CD4-positive, alpha-beta T cell treated with Interleukin-1 beta for 1 hour (primary cell): ENCODE results near the gene ESRRA.

Source experiments
- DNase-seq, 2 donors: peaks; one replicate each; pipeline ENCODE4 v3.0.0-alpha.2; 2020 to 2022

The ESRRA gene

DNA sequence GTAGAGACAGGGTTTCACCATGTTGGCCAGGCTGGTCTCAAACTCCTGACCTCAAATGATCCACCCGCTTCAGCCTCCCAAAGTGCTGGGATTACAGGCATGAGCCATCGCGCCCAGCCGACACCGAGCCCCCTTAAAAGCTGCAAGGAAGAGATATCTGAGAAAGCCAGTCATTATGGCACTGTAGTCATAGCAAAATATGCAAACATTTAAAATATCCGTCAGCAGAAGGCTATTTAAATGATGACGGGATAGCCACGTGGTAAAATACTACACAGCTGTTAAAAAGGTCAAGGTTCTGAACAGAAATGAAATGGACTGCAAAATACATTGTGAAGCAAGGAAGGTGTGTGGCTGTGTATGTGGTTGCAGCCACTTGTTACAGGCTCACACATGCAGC, 28.2 kb downstream of the ESRRA start:
- DNase-seq = no peak

DNA sequence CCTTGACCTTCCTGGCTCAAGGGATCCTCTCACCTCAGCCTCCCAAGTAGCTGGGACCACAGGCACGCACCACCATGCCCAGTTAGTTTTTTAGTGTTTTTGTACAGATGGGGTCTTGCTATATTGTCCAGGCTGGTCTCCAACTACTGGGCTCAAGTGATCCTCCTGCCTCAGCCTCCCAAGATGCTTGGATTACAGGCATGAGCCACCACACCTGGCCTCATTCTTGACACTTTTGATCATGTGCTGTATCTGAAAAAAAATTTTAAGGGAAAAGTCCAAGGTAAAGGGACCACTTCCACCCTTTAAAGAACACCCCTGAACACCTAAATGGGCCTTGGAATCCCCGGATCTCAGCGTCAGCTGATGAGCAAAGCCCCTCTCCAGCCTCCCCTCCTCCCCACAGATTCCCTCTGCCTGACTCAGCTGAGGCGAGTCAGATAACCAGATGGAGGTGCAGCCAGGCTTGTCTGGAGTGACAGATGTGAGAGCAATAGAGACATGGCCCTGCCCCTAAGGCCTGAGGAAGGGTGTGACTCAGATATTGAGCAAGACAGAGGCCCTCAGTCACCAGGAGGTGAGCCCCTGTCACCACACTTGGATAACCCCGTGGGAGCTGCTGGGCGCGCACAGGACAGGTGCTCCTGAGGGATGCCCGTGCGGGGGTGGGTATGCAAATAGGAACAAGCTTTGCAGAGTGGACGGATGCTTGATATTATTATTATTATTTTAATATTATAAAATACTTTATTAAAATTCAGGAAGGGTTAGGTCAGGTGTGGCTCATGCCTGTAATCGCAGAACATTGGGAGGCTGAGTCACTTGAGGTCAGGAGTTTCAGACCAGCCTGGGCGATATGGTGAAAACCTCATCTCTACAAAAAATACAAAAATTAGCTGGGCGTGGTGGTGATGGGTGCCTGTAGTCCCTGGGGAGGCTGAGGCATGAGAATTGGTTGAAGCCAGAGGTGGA, 29.7 kb downstream of the ESRRA start:
- DNase-seq = peak in 1 of 2 donors; percentile 75

DNA sequence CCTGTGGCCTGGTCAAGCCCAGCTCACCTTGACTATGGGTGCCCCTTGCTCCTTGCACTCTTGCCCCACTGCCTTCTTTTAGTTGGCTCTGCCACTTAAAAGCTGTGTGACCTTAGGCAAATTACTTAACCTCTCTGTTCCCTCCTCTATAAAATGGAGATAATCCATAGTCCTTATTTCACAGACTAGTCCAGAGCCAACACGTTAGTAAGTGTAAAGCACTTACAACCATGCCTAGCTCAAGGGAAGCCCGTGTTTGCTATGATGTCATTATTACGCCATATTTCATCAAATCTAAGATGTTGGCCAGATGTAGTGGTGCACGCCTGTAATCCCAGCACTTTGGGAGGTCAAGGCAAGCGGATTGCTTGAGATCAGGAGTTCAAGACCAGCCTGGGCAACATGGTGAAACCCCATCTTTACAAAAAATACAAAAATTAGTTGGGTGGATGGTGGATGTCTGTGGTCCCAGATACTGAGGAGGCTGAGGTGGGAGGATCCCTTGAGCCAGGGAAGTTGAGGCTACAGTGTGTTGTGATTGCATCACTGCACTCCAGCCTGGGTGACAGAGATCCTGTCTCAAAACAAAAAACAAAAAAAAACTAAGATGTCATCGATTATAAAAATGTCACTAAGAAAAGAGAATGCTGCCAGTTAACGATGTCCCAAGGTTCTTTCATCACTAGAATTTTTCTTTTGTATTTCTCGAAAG, 32.4 kb downstream of the ESRRA start:
- no peak for DNase-seq

- DNase-seq = no peak
Measured at GRCh38 chr11:64338716-64339115, 33.4 kb downstream of the ESRRA start.

GRCh38 chr11:64339286-64339685, 34.0 kb downstream of the ESRRA start:
- DNase-seq = no peak

DNA sequence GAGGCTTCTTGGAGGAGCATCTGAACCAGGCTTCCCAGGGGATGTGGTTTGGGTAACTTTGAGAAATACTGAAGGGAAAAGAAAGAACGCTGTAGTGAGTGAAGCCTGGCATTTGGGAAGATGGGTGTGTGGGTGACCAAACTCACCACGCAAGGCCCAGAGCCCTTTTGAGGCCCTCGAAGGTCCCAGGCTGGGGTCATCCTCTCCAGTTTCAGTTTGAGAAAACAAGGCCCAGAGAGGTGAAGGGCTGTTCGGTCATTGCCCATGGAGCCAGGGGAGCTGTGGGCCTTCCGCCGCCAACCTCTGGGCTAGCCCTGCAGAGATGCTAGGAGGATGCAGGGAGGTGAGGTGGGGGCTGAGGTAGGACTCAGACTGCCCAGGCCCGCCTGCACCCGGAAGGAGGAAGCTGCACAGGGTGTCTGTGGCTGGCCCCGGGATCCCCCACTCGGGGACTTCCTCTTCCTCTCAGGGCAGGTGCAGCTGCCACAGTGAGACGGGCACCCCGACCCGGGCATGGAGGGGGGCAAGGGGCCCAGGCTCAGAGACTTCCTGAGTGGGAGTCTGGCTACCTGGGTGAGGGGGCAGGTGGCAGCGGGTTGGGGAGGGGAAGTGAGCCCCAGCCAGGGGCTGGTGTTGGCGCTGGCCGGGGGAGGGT, 34.6 kb downstream of the ESRRA start, which contains the start of gene CCDC88B:
TSS of gene CCDC88B (plus strand) at position 451 of the 655 bp plus-strand sequence. CDS start at position 514, 63 bp downstream.
- DNase-seq = peak; percentile 91 to 94

- DNase-seq = peak; percentile 77 to 80
Measured at GRCh38 chr11:64340671-64341335, 35.5 kb downstream of the ESRRA start.

- no peak for DNase-seq
Measured at GRCh38 chr11:64341429-64341828, 36.1 kb downstream of the ESRRA start.

GRCh38 chr11:64341851-64342791, 36.8 kb downstream of the ESRRA start:
- DNase-seq = peak; percentile 90 to 92

DNA sequence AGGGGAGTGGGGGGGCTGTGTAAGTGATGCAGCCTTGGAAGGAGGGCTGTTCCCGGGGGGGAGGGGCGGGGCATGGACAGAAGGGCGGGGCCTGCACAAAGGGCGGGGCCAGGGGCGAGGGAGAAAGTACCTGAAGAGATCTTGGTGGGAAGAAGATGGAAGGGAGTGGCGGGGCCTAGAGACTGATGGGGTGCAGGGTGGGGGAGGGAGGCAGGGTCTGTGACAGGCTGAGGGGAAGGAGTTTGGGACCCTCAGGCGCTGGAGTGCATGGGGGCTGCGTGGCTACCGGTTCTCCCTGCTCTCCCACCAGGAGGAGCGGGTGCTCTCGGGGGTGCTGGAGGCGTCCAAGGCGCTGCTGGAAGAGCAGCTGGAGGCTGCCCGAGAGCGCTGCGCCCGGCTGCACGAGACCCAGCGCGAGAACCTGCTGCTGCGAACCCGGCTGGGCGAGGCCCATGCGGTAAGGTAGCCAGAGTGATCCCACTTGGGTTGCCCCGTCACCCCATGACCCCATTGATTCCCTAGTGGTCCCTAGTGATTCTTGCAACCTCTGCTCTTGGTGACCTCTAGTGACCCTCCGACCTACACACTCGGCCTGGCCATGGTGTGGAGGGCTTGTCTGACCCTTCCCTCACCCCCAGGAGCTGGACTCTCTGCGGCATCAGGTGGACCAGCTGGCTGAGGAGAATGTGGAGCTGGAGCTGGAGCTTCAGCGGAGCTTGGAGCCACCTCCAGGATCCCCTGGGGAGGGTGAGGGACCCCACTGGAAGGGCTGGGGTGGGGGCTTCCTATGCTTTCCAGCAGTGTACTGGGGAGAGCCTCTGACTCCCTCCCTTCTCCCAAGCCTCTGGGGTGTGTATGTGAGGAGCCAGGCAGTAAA, 37.8 kb downstream of the ESRRA start:
- no peak for DNase-seq

DNA sequence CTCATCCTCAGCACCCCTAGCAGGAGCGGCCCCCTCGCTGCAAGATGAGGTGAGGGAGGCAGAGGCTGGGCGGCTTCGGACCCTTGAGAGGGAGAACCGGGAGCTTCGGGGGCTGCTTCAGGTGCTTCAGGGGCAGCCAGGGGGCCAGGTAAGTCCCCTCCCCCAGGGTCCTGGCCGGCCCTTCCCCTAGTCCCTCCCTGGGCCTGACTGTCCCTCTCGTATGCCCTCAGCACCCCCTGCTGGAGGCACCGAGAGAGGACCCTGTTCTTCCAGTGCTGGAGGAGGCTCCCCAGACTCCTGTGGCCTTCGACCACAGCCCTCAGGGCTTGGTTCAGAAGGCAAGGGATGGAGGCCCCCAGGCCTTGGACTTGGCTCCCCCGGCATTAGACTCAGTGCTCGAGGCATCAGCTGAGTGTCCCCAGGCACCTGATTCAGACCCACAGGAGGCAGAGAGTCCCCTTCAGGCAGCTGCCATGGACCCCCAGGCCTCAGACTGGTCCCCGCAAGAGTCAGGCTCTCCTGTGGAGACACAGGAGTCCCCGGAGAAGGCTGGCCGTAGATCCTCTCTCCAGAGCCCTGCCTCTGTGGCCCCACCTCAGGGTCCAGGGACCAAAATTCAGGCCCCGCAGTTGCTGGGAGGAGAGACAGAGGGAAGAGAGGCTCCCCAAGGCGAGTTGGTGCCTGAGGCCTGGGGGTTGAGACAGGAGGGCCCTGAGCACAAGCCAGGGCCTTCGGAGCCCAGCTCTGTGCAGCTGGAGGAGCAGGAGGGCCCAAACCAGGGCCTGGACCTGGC, 38.6 kb downstream of the ESRRA start:
- no peak for DNase-seq

- no peak for DNase-seq
Measured at GRCh38 chr11:64344787-64345186, 39.5 kb downstream of the ESRRA start.

DNA sequence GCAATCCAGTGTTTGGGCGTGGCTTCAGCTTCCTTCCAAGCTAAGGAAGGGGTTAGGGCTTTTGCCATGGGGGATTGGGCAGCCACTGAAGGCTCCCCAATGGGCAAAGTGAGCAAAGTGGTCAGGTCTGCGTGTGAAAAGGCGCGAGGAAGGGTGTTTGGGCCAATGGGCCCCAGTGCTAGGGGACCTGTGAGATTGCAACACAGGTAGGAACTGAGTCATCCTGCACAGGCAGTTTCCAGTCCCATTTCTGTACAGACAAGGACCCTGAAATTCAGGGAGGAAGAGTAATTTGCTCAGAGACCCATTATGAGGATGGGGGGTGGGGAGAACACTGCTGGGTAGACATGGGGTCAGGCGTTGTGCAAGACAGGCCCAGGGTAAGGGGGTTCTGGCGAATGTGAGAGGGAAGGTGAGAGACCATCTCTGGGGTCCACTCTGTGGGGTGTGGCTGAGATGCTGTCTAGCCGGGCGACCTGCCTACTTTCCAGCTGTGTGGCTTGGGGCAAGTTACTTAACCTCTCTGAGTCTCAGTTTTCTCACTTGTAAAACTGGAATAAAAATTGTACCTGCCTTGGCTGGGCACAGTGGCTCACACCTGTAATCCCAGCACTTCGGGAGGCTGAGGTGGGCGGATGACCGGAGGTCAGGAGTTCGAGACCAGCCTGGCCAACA, 42.0 kb downstream of the ESRRA start:
- DNase-seq = no peak

GRCh38 chr11:64348383-64349024, 43.2 kb downstream of the ESRRA start:
- DNase-seq = no peak

DNA sequence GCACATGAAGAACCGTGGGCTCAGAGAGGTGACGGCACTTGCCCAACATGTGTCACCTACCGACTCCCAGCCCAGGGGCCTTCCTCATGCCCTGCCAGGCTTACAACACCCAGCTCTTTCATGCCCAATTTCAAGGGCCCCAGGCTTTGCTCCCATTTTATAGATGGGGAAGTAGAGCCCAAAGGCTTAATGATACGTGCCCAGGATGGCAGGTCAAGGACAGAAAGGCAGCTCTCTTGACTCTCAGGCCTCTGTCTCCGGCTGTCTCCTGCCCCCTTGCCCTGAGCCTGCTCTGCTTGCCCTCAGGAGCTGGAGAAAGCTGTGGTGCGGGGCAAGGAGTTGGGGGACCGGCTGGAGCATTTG, 43.7 kb downstream of the ESRRA start:
- no peak for DNase-seq

- no peak for DNase-seq
Measured at GRCh38 chr11:64349404-64349803, 44.1 kb downstream of the ESRRA start.

DNA sequence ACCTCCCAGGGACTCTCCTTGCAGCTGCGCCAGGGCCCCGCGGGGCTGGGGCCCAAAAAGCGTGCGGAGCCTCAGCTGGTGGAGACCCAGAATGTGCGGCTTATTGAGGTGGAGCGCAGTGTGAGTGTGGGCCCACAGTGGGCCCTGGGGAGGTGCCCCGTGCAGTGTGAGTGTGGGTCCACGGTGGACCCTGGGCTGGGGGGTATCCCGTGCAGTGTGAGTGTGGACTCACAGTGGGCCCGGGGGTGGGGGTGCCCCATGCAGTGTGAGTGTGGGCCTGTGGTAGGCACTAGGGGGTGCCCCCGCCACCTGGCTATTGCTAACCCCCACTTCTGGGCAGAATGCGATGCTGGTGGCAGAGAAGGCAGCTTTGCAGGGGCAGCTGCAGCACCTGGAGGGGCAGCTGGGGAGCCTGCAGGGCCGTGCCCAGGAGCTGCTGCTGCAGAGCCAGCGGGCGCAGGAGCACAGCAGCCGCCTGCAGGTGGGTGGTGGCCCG, 45.9 kb downstream of the ESRRA start:
- DNase-seq = no peak
